K562 (cell line): ENCODE results near the gene SPAG17. TPM values are rescaled to one million over a fixed set of nuclear protein-coding genes. Genes with fewer than 3 reads are reported as not detected.

ENCODE experiments used
- ATAC-seq: fragments of 200-7000 bp; cut with Tn5 transposase; 3 replicates; pipeline ENCODE4 v1.9.1; 2020; ENCODE audit warnings: moderate library complexity
- BruUV-seq: library from RNA; stranded (reverse); fragments of 400-500 nt; replicated peaks from 2 replicates; lab custom pipeline; 2021; lab: Mats Ljungman, UMichigan
- CTCF ChIA-PET: fragments of 300-600 bp; formaldehyde crosslinking; extraction: SDS; loops from one replicate; lab custom pipeline; 2021; ENCODE audit warnings: low intra/inter-chr PET ratio; lab: Yijun Ruan, JAX
- POLR2A ChIA-PET: fragments of 300-600, 350-650 bp; sonication (Branson Sonifier 250); formaldehyde crosslinking; extraction: SDS; loops from one replicate; lab custom pipeline; 2021; ENCODE audit warnings: antibody characterized with exemption, inconsistent platforms; lab: Yijun Ruan, JAX
- DNase-seq, 4 experiments: peaks; one replicate each; pipeline versions ENCODE4 v3.0.0 to v3.0.0-alpha.2; 2011 to 2018; ENCODE audit warnings: low spot score in 3 of 4, mixed read lengths in 3 of 4; ENCODE audit errors: extremely low read depth in 1 of 4
- FAIRE-seq: peaks from 2 replicates; lab custom pipeline; 2011; peaks lifted over from hg19 to GRCh38; lab: Jason Lieb, UNC
- H2AFZ ChIP-seq: 2 replicates; pipeline ENCODE4 v1.6.0; 2011; ENCODE audit warnings: low read depth, low read length, control low read depth, inconsistent platforms
- H3K27ac ChIP-seq: fragments of 200-600 bp; 3 replicates; pipeline ENCODE4 v1.8.0; 2011; ENCODE audit warnings: low read depth, mild to moderate bottlenecking, control low read depth, inconsistent platforms, low read length, moderate library complexity, mixed read lengths; ENCODE audit errors: extremely low read depth
- H3K27me3 ChIP-seq, 2 experiments: fragments of 300-600 bp in 1 of 2; 2 replicates in 1 of 2; 3 replicates in 1 of 2; pipeline versions ENCODE4 v1.6.0 to v1.8.0; 2011; ENCODE audit warnings: inconsistent platforms in 2 of 2, low read length in 2 of 2, mild to moderate bottlenecking in 1 of 2, mixed read lengths in 1 of 2, moderate library complexity in 1 of 2; ENCODE audit not compliant: control insufficient read depth in 2 of 2, insufficient read depth in 2 of 2
- H3K36me3 ChIP-seq: fragments of 300-600 bp; 3 replicates; pipeline ENCODE4 v1.8.0; 2011; ENCODE audit warnings: mild to moderate bottlenecking, low read length, inconsistent platforms; ENCODE audit not compliant: control insufficient read depth, insufficient read depth
- H3K4me1 ChIP-seq, 2 experiments: fragments of 200-600 bp in 1 of 2; replicated peaks in 1 of 2; 2 replicates in 1 of 2; 3 replicates in 1 of 2; pipeline versions ENCODE4 v1.5.1 to v1.8.0; 2011; ENCODE audit warnings: inconsistent platforms in 2 of 2, low read length in 2 of 2, mild to moderate bottlenecking in 1 of 2, mixed read lengths in 1 of 2, moderate library complexity in 1 of 2; ENCODE audit not compliant: control insufficient read depth in 2 of 2, insufficient read depth in 2 of 2
- H3K4me2 ChIP-seq: 2 replicates; pipeline ENCODE4 v1.6.1; 2011; ENCODE audit warnings: low read length, control low read depth, inconsistent platforms, mixed read lengths; ENCODE audit not compliant: insufficient read depth
- H3K4me3 ChIP-seq: fragments of 200-600 bp; sonication (generic), shearing (Covaris generic); 2 replicates; pipeline ENCODE4 v1.5.1; 2016; ENCODE audit warnings: control low read depth, inconsistent platforms
- H3K79me2 ChIP-seq: fragments of 200-600 bp; 3 replicates; pipeline ENCODE4 v1.8.0; 2011; ENCODE audit warnings: low read length, inconsistent platforms; ENCODE audit not compliant: control insufficient read depth, insufficient read depth
- H3K9ac ChIP-seq, 2 experiments: 2 replicates each; pipeline versions ENCODE4 v1.6.0 to v1.6.1; 2011; ENCODE audit warnings: low read depth in 2 of 2, low read length in 2 of 2, control low read depth in 1 of 2, inconsistent platforms in 1 of 2, mild to moderate bottlenecking in 1 of 2, mixed read lengths in 1 of 2; ENCODE audit not compliant: insufficient read depth in 1 of 2
- H3K9me1 ChIP-seq: one replicate; pipeline ENCODE4 v1.6.0; 2011; ENCODE audit warnings: inconsistent platforms, mild to moderate bottlenecking, low read length, moderate library complexity; ENCODE audit not compliant: control insufficient read depth, insufficient read depth
- H3K9me3 ChIP-seq: replicated peaks from 2 replicates; pipeline ENCODE4 v1.5.1; 2011; ENCODE audit warnings: low read depth, low read length, inconsistent platforms; ENCODE audit not compliant: control insufficient read depth, insufficient read depth
- H4K20me1 ChIP-seq: replicated peaks from 2 replicates; pipeline ENCODE4 v1.6.1; 2011; ENCODE audit warnings: low read length, inconsistent platforms, mixed read lengths; ENCODE audit not compliant: control insufficient read depth, insufficient read depth
- E4F1 ChIP-seq: fragments of 250-450 bp; sonication (Bioruptor Pico); IDR thresholded peaks from 2 replicates; pipeline ENCODE4 v1.5.0; 2021; ENCODE audit warnings: mild to moderate bottlenecking, borderline replicate concordance
- EGR1 ChIP-seq: fragments of 450-650 bp; conservative IDR thresholded peaks from 2 replicates; pipeline ENCODE4 v1.6.1; 2017; ENCODE audit warnings: mild to moderate bottlenecking
- FOXK2 ChIP-seq, 2 experiments: fragments of 450-650 bp; IDR thresholded peaks in 1 of 2; conservative IDR thresholded peaks in 1 of 2; 2 replicates each; pipeline ENCODE4 v1.6.1; 2016; ENCODE audit warnings: low read depth in 2 of 2, mild to moderate bottlenecking in 1 of 2
- HBP1 ChIP-seq: fragments of 450-650 bp; formaldehyde crosslinking; IDR thresholded peaks from 2 replicates; pipeline ENCODE4 v1.4.0; 2022; ENCODE audit warnings: missing genetic modification characterization
- HMBOX1 ChIP-seq: sonication (generic); IDR thresholded peaks from 2 replicates; pipeline ENCODE4 v1.6.1; 2016
- HNRNPK ChIP-seq: fragments of 200-400 bp; formaldehyde crosslinking; IDR thresholded peaks from one replicate; pipeline ENCODE4 v1.6.1; 2018; ENCODE audit warnings: mild to moderate bottlenecking, low read depth, low read length; ENCODE audit not compliant: poor library complexity, severe bottlenecking
- MED1 ChIP-seq: sonication (generic); formaldehyde crosslinking; IDR thresholded peaks from 2 replicates; pipeline ENCODE4 v1.8.1; 2023; ENCODE audit warnings: missing genetic modification reagents, borderline replicate concordance
- MXI1 ChIP-seq: IDR thresholded peaks from 2 replicates; pipeline ENCODE4 v1.6.1; 2011; ENCODE audit warnings: low read depth, mild to moderate bottlenecking, improper control_type of control experiment, low read length
- MYC ChIP-seq, 2 experiments: fragments of 250-450 bp in 1 of 2; sonication (Bioruptor Pico) in 1 of 2; IDR thresholded peaks; 2 replicates each; pipeline versions ENCODE4 v1.5.1 to v1.6.1; 2012 to 2021; ENCODE audit warnings: low read depth in 2 of 2, borderline replicate concordance in 1 of 2, improper control_type of control experiment in 1 of 2, low read length in 1 of 2, mild to moderate bottlenecking in 1 of 2, moderate library complexity in 1 of 2
- NUFIP1 ChIP-seq: fragments of 450-650 bp; IDR thresholded peaks from 2 replicates; pipeline ENCODE4 v1.6.1; 2018; ENCODE audit not compliant: partially characterized antibody
- TARDBP ChIP-seq: fragments of 450-650 bp; IDR thresholded peaks from 2 replicates; pipeline ENCODE4 v1.6.1; 2016
- U2AF1 ChIP-seq: fragments of 200-400 bp; formaldehyde crosslinking; optimal IDR thresholded peaks from 2 replicates; pipeline ENCODE3; 2017; ENCODE audit warnings: mild to moderate bottlenecking, low read depth, low read length, moderate library complexity
- ZBTB17 ChIP-seq: fragments of 450-650 bp; formaldehyde crosslinking; IDR thresholded peaks from 2 replicates; pipeline ENCODE4 v1.4.0; 2020; ENCODE audit warnings: mild to moderate bottlenecking
- ZNF197 ChIP-seq: fragments of 200-800 bp; sonication (Bioruptor generic); IDR thresholded peaks from 2 replicates; pipeline ENCODE4 v1.6.1; 2016; ENCODE audit warnings: low read depth, missing genetic modification characterization, missing compliant biosample characterization
- ZNF224 ChIP-seq: sonication (generic); formaldehyde crosslinking; IDR thresholded peaks from 2 replicates; pipeline ENCODE4 v1.8.0; 2022; ENCODE audit warnings: mild to moderate bottlenecking, missing genetic modification reagents
- ZNF232 ChIP-seq: sonication (generic); formaldehyde crosslinking; IDR thresholded peaks from 2 replicates; pipeline ENCODE4 v1.8.0; 2022; ENCODE audit warnings: mild to moderate bottlenecking, missing genetic modification reagents
- WGBS: fragments of 100-300 bp; shearing (Covaris generic); methylation state at CpG from one replicate; pipeline ENCODE4 v1.1.6; 2016; ENCODE audit warnings: low coverage, mixed read lengths; ENCODE audit not compliant: insufficient coverage; ENCODE audit errors: missing lambda C conversion rate; 5-methylcytosine and 5-hydroxymethylcytosine counted together
- in situ Hi-C: fragments of 300-500 bp; cut with MboI; formaldehyde crosslinking; loops from 4 replicates; pipeline ENCODE4 v1.15.0; 2018; ENCODE audit warnings: inconsistent platforms, mixed read lengths
- intact Hi-C: fragments of 100-400 bp; cut with micrococcal nuclease; formaldehyde crosslinking; loops from 2 replicates; pipeline ENCODE4 v1.14.2; 2022
- polyA plus RNA-seq, 8 experiments: library from polyadenylated mRNA; depleted of rRNA in 4 of 8; stranded (reverse) in 5 of 8; unstranded in 3 of 8; fragments of >200 nt; fragmentation: Nextera tagmentation in 2 of 8; fragmentation: Illumina TruSeq in 1 of 8; extraction: Ambion mirVana in 2 of 8; extraction: Trizol in 1 of 8; gene quantifications; 2 replicates each; pipeline versions ENCODE4 v1.2.1 to v1.2.3, GENCODE V29; 2011 to 2014; ENCODE audit warnings: inconsistent platforms in 1 of 8, missing spikeins in 1 of 8
- total RNA-seq, 7 experiments: library from RNA; depleted of rRNA in 6 of 7; stranded (reverse); fragments of >200 nt in 6 of 7; fragmentation: Illumina TruSeq in 2 of 7; extraction: Trizol in 2 of 7; gene quantifications; 2 replicates each; pipeline versions ENCODE4 v1.2.1 to v1.2.3, GENCODE V29; 2011 to 2021; ENCODE audit warnings: low replicate concordance in 1 of 7

The SPAG17 gene
- total and polyA plus RNA-seq, 9 of the 15 experiments (the other 6 are each of a cell fraction or from before 2014, with no cell fraction given) = 0.07 to 2.1 (median 1.5) TPM

GRCh38 chr1:118118873-118119463, 66.1 kb downstream of the SPAG17 start:
- WGBS = 2% methylated on average over 2 of the region's 2 CpGs
- ATAC-seq = no peak
- Histone ChIP-seq H3K4me1 (no peaks in the 10 kb centered on the region), H3K4me2 (no peak overlapping the region), H3K9me3 (no peaks in the 10 kb centered on the region)
- CTCF ChIA-PET = no interaction called here
- TF ChIP-seq ZNF224 = no peak
- no peak for TF ChIP-seq HBP1
- no peak for TF ChIP-seq FOXK2 (conservative IDR thresholded peaks at IDR 0.05 in 1 of 2, IDR thresholded peaks at IDR 0.05 in 1 of 2; ENCODE audit: low read depth in 2 of 2)
- no peak for TF ChIP-seq E4F1 (CRISPR knock-in tag)
- TF ChIP-seq MED1 = no peak
- no peak for TF ChIP-seq EGR1
- TF ChIP-seq MYC (IDR thresholded peaks at IDR 0.05; ENCODE audit: low read depth, low read length) = no peak
- no peak for TF ChIP-seq MYC (CRISPR knock-in tag; IDR thresholded peaks at IDR 0.05; ENCODE audit: borderline replicate concordance, low read depth)
- TF ChIP-seq ZNF232 (CRISPR knock-in tag) = no peak
- TF ChIP-seq HMBOX1 = no peak
- no peak for TF ChIP-seq ZBTB17 (CRISPR knock-in tag)
- TF ChIP-seq TARDBP = no peak
- TF ChIP-seq U2AF1 = no peak
- TF ChIP-seq MXI1 = no peak
- no peak for TF ChIP-seq ZNF197 (CRISPR knock-in tag)
- TF ChIP-seq NUFIP1 = no peak
- no peak for TF ChIP-seq HNRNPK
- TF ChIP-seq, all 486 proteins: peak for 0
- Histone ChIP-seq H3K27ac (no peak overlapping the region), H4K20me1 (no peaks in the 10 kb centered on the region), H3K9me1 (no peaks in the 10 kb centered on the region), H3K9ac (no peak overlapping the region), H3K36me3 (no peaks in the 10 kb centered on the region), H3K79me2 (no peaks in the 10 kb centered on the region), H3K4me3 (no peak overlapping the region), H2AFZ (no peak overlapping the region), H3K27me3 (peaks cover 0 to 3% of the 10 kb centered on the region in 2 experiments; a peak in 1 of 5 replicates)
- no TSS peak for BruUV-seq
- intact Hi-C loops = no loop called here
- POLR2A ChIA-PET = interaction anchor here (0.8 kb wide), 1 partner anchor 61 kb away, joined by 3 read pairs; no protein-coding TSS in a partner anchor
- DNase-seq (no peak), FAIRE-seq (no peak)
- in situ Hi-C loops = no loop called here
